EL (cell line): ENCODE results near the gene ACTG1.

Source experiments
- DNase-seq: peaks from one replicate; pipeline ENCODE4 v3.0.0-alpha.2; 2016

ACTG1 gene

GRCh38 chr17:81460856-81461460 is 51.6 kb downstream of the ACTG1 start:
- DNase-seq = no peak
